Calu3 (cell line): ENCODE data around the gene KSR2. TPM values are rescaled to one million over a fixed set of nuclear protein-coding genes. Genes with fewer than 3 reads are reported as not detected.

Experiments
- BruUV-seq: library from RNA; stranded (reverse); fragments of 400-500 nt; replicated peaks from 2 replicates; lab custom pipeline; 2021; lab: Mats Ljungman, UMichigan
- CTCF ChIA-PET: fragments of 300-600 bp; sonication (Branson Sonifier 250); formaldehyde crosslinking; loops from one replicate; lab custom pipeline; 2022; ENCODE audit warnings: antibody characterized with exemption; lab: Charles Lee
- DNase-seq: peaks from one replicate; pipeline ENCODE4 v3.0.0; 2022
- H3K27ac Mint-ChIP-seq: one replicate; pipeline ENCODE4 v1.8.0; 2022; ENCODE audit warnings: mixed read lengths; ENCODE audit not compliant: unreplicated experiment
- H3K27me3 Mint-ChIP-seq: one replicate; pipeline ENCODE4 v1.8.0; 2022; ENCODE audit warnings: mixed read lengths; ENCODE audit not compliant: unreplicated experiment
- H3K36me3 Mint-ChIP-seq: one replicate; pipeline ENCODE4 v1.8.0; 2022; ENCODE audit warnings: mild to moderate bottlenecking, moderate library complexity, mixed read lengths; ENCODE audit not compliant: insufficient read depth, unreplicated experiment
- H3K4me1 Mint-ChIP-seq: one replicate; pipeline ENCODE4 v1.8.0; 2022; ENCODE audit warnings: mild to moderate bottlenecking, low read depth, mixed read lengths; ENCODE audit not compliant: unreplicated experiment
- H3K4me3 Mint-ChIP-seq: one replicate; pipeline ENCODE4 v1.8.0; 2022; ENCODE audit warnings: mild to moderate bottlenecking, low read depth, moderate library complexity, mixed read lengths; ENCODE audit not compliant: unreplicated experiment
- H3K9me3 Mint-ChIP-seq: one replicate; pipeline ENCODE4 v1.8.0; 2022; ENCODE audit warnings: low read depth, mixed read lengths; ENCODE audit not compliant: unreplicated experiment
- intact Hi-C: fragments of 100-400 bp; cut with micrococcal nuclease; formaldehyde crosslinking; loops from one replicate; pipeline ENCODE4 v1.10.0; 2022; ENCODE audit not compliant: unreplicated experiment
- total RNA-seq: library from RNA; stranded (reverse); gene quantifications from 2 replicates; pipeline ENCODE4 v1.2.3, GENCODE V29; 2022
- TF ChIP-seq, protein P1 (sequence below): fragments of 200-600 bp; IDR thresholded peaks from one replicate; pipeline ENCODE4 v1.8.0; 2022; ENCODE audit warnings: antibody characterized with exemption; ENCODE audit not compliant: unreplicated experiment

KSR2 gene
- total RNA-seq, 1 experiment from 2014 or later: 1.9 TPM

DNA sequence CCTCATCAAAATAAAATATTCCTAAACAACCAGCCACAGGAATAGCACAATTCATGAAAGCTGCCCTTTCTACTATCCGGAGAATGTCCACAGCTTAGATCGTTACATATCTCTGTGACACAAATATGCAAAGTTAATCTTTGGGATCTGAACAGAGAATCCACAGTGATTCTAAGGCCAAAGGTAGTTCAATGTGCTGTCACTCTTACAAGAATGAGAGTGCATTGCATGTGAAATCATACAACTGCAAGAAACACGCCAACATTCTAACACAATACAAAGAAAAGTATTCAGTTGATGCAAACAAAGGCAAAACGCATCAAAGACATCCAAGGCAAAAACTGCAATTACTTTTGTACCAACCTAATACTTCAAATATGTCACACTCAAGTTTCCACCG, 60.4 kb downstream of the KSR2 start:
- BruUV-seq: no TSS peak
- no peaks in the 10 kb centered on the region for H3K36me3 Mint-ChIP-seq
- H3K27ac Mint-ChIP-seq: no peak overlapping the region
- intact Hi-C loops: no loop called here
- H3K4me1 Mint-ChIP-seq: no peaks in the 10 kb centered on the region
- H3K9me3 Mint-ChIP-seq: peaks cover 3% of the 10 kb centered on the region
- no peak overlapping the region for H3K4me3 Mint-ChIP-seq
- TF ChIP-seq, protein P1, sequence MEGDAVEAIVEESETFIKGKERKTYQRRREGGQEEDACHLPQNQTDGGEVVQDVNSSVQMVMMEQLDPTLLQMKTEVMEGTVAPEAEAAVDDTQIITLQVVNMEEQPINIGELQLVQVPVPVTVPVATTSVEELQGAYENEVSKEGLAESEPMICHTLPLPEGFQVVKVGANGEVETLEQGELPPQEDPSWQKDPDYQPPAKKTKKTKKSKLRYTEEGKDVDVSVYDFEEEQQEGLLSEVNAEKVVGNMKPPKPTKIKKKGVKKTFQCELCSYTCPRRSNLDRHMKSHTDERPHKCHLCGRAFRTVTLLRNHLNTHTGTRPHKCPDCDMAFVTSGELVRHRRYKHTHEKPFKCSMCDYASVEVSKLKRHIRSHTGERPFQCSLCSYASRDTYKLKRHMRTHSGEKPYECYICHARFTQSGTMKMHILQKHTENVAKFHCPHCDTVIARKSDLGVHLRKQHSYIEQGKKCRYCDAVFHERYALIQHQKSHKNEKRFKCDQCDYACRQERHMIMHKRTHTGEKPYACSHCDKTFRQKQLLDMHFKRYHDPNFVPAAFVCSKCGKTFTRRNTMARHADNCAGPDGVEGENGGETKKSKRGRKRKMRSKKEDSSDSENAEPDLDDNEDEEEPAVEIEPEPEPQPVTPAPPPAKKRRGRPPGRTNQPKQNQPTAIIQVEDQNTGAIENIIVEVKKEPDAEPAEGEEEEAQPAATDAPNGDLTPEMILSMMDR: no peak
- DNase-seq: no peak
- no peaks in the 10 kb centered on the region for H3K27me3 Mint-ChIP-seq
- CTCF ChIA-PET: no interaction called here

DNA sequence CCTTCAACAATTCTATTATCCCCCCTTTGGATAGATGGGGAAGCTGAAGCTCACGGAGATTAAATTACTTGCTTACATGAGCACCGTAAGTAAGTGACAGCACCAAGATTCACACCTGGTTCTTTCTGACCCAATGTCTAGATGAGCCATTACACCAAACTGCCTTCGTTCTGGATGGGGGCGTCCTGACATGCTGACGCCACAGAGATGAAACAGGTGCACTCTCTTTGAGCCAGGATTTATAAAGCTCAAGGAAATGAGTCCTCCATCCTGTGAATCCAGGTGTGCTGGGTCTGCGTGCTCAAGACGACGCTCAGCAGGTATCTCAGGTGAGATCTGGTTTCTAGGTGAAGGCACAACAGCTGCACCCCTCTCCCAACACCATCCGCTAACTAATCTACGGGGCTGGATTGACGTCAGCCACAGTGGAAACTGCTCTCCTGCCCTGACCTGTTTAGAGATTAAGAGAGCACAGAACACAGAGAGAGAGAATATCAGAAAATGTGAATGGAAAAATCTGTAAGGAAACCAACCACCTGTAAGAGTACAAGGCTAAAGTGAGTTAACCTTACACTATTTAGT, 61.6 kb downstream of the KSR2 start:
- Mint-ChIP-seq H3K9me3 (peaks cover 3% of the 10 kb centered on the region), H3K27ac (no peak overlapping the region), H3K36me3 (no peaks in the 10 kb centered on the region), H3K4me3 (no peak overlapping the region), H3K27me3 (no peaks in the 10 kb centered on the region), H3K4me1 (no peaks in the 10 kb centered on the region)
- intact Hi-C loops: no loop called here
- TF ChIP-seq, protein P1: no peak
- no peak for DNase-seq
- no TSS peak for BruUV-seq
- CTCF ChIA-PET: interaction anchor here (0.7 kb wide), 1 partner anchor 465 kb away, joined by 3 read pairs; the partner anchor contains the start of gene TAOK3

DNA sequence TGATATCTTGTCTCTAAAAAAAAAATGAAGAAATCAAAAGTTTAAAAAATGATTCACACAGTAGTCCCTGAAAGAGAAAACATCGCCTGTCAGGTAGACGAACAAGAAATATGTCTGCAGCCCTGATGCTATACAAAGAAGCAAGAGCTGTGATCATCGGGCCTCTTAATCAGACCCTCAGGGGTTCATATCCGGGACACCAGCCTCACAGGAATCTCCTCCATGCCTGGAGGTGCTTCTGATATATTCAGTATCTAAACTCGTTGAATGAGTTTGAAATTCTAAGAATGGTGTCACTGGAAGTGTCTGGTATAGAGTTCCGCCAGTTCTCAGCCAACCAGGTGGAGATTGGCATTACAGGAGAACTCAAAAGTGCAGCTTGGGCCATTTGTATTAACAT, 64.7 kb downstream of the KSR2 start:
- no TSS peak for BruUV-seq
- TF ChIP-seq, protein P1: no peak
- Mint-ChIP-seq H3K27ac (no peak overlapping the region), H3K36me3 (no peaks in the 10 kb centered on the region), H3K4me1 (no peaks in the 10 kb centered on the region), H3K9me3 (no peaks in the 10 kb centered on the region), H3K4me3 (no peak overlapping the region), H3K27me3 (no peaks in the 10 kb centered on the region)
- CTCF ChIA-PET: interaction anchor here (0.6 kb wide), 1 partner anchor 200 kb away, joined by 3 read pairs; no protein-coding TSS in a partner anchor
- no peak for DNase-seq
- intact Hi-C loops: no loop called here

DNA sequence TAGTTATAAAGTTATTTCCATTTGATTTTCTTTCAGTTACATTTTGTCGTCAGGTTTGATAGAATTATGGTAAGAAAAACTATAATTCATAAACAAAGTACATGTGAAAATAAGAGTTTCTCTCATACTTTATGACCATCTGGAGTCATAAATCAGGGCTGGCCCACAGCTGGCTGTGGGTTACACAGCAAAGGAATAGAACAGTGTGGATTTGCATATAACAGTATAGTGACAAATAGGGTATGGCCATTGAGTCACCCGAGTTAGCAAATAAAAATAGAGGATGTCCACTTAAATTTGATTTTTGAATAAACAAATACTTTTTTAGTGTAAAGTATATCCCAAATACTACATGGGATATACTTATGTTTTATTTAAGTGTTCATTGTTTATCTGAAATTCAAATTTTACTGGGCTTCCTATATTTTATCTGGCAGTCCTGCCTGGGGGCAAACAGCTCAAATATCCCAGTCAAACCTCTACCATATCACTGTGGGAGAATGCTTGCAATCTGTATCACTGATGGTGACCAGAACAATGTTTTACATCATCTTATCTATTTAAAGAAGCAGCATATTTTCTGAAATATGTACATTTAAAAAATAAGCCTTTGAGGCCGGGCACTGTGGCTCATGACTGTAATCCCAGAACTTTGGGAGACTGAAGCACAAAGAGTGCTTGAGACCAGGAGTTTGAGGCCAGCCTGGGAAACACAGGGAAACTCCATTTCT, 65.5 kb downstream of the KSR2 start:
- Mint-ChIP-seq H3K27me3 (no peaks in the 10 kb centered on the region), H3K9me3 (no peaks in the 10 kb centered on the region), H3K27ac (no peak overlapping the region), H3K4me1 (no peaks in the 10 kb centered on the region), H3K4me3 (no peak overlapping the region), H3K36me3 (no peaks in the 10 kb centered on the region)
- intact Hi-C loops: no loop called here
- TF ChIP-seq, protein P1: no peak
- CTCF ChIA-PET: interaction anchor here (0.7 kb wide), 2 partner anchors 1465 to 1639 kb away, joined by 3 to 5 read pairs; no protein-coding TSS in a partner anchor
- BruUV-seq: no TSS peak
- no peak for DNase-seq
